ENCODE measurements around the gene MZT1. TPM values are rescaled to one million over a fixed set of nuclear protein-coding genes. Genes with fewer than 3 reads are reported as not detected.

MZT1 gene
- polyA plus RNA-seq, 1 donor from 2014 or later = 48.0 TPM

DNA sequence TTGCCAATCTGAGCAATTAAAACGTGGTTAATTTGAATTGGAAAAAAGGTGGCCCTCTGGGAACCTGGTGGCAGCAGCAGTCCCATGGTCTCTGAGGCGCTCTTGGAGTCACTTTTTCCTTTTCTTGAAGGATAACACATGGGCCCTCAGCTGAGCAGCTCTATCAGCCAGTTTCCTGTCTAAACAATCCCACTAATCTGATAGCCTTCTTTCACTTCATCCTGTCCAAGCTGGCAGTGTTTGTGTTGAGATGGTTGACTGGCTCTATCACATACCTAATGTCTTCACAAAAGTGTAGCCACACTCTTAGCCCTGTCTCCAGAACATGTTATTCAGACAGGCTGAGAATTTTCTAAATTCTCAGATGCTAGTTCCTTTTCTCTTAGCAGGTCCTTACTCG is 10.7 kb downstream of the MZT1 start:
- Histone ChIP-seq H3K4me3 (ENCODE audit: low read length) (no peak overlapping the region), H3K27ac (ENCODE audit: low read length) (no peak overlapping the region), H3K9ac (ENCODE audit: low read length) (no peak overlapping the region), H3K4me2 (ENCODE audit: low read length) (no peak overlapping the region), H3K9me2 (ENCODE audit: insufficient read depth, low read length) (no peaks in the 10 kb centered on the region), H3K36me3 (ENCODE audit: insufficient read depth, low read length) (peaks cover 18% of the 10 kb centered on the region), H2AFZ (ENCODE audit: low read depth, low read length) (no peak overlapping the region), H3K27me3 (ENCODE audit: insufficient read depth, low read depth, low read length) (no peaks in the 10 kb centered on the region), H3K79me2 (replicated peaks; ENCODE audit: insufficient read depth, low read length) (peaks cover 5% of the 10 kb centered on the region), H3F3A (ENCODE audit: insufficient read depth, low read length, poor library complexity, severe bottlenecking) (no peaks in the 10 kb centered on the region), H4K20me1 (ENCODE audit: insufficient read depth) (no peaks in the 10 kb centered on the region), H3K9me3 (ENCODE audit: low read length) (no peaks in the 10 kb centered on the region)
- TF ChIP-seq RAD21 (conservative IDR thresholded peaks at IDR 0.05) = no peak
- TF ChIP-seq EZH2 (IDR thresholded peaks at IDR 0.05; ENCODE audit: borderline replicate concordance, insufficient read depth, low read length, poor library complexity, severe bottlenecking) = no peak
- TF ChIP-seq MXI1 (conservative IDR thresholded peaks at IDR 0.05; ENCODE audit: poor library complexity, severe bottlenecking) = no peak
- TF ChIP-seq CTCF (IDR thresholded peaks at IDR 0.05; ENCODE audit: poor library complexity, severe bottlenecking) = no peak
- TF ChIP-seq, protein P1, sequence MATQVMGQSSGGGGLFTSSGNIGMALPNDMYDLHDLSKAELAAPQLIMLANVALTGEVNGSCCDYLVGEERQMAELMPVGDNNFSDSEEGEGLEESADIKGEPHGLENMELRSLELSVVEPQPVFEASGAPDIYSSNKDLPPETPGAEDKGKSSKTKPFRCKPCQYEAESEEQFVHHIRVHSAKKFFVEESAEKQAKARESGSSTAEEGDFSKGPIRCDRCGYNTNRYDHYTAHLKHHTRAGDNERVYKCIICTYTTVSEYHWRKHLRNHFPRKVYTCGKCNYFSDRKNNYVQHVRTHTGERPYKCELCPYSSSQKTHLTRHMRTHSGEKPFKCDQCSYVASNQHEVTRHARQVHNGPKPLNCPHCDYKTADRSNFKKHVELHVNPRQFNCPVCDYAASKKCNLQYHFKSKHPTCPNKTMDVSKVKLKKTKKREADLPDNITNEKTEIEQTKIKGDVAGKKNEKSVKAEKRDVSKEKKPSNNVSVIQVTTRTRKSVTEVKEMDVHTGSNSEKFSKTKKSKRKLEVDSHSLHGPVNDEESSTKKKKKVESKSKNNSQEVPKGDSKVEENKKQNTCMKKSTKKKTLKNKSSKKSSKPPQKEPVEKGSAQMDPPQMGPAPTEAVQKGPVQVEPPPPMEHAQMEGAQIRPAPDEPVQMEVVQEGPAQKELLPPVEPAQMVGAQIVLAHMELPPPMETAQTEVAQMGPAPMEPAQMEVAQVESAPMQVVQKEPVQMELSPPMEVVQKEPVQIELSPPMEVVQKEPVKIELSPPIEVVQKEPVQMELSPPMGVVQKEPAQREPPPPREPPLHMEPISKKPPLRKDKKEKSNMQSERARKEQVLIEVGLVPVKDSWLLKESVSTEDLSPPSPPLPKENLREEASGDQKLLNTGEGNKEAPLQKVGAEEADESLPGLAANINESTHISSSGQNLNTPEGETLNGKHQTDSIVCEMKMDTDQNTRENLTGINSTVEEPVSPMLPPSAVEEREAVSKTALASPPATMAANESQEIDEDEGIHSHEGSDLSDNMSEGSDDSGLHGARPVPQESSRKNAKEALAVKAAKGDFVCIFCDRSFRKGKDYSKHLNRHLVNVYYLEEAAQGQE (IDR thresholded peaks at IDR 0.05; ENCODE audit: borderline replicate concordance) = no peak
- TF ChIP-seq POLR2AphosphoS5 (IDR thresholded peaks at IDR 0.05) = no peak
- no peak for TF ChIP-seq TAF1 (IDR thresholded peaks at IDR 0.05; ENCODE audit: low read depth)
- no peak for TF ChIP-seq EP300 (conservative IDR thresholded peaks at IDR 0.05; ENCODE audit: poor library complexity, severe bottlenecking)
- no peak for TF ChIP-seq SMC3 (conservative IDR thresholded peaks at IDR 0.05; ENCODE audit: poor library complexity)

DNA sequence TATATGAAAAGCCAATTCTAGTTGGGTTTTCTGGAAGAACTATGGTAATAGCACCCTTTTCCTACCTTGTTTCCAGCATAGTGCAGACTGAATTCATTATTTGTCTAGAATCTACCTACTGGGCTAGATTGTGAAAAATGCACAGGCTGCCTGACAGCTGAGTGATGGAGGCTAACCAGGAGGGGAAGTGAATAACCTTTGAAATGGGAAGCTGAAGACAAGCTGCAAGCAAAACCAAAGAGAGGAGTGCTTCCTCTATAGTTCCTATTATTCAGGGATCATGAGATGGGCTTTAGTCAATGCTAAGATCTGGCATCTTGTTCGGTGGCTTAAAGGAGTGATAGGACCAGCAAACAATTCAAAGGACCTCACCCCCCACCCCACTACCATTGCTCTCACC is 26.9 kb downstream of the MZT1 start:
- TF ChIP-seq EZH2 (IDR thresholded peaks at IDR 0.05; ENCODE audit: borderline replicate concordance, insufficient read depth, low read length, poor library complexity, severe bottlenecking) (no peak), CTCF (IDR thresholded peaks at IDR 0.05; ENCODE audit: poor library complexity, severe bottlenecking) (no peak), MXI1 (conservative IDR thresholded peaks at IDR 0.05; ENCODE audit: poor library complexity, severe bottlenecking) (no peak), EP300 (conservative IDR thresholded peaks at IDR 0.05; ENCODE audit: poor library complexity, severe bottlenecking) (no peak), TAF1 (IDR thresholded peaks at IDR 0.05; ENCODE audit: low read depth) (no peak), RAD21 (conservative IDR thresholded peaks at IDR 0.05) (no peak), POLR2AphosphoS5 (IDR thresholded peaks at IDR 0.05) (no peak), SMC3 (conservative IDR thresholded peaks at IDR 0.05; ENCODE audit: poor library complexity) (no peak)
- TF ChIP-seq, protein P1 (IDR thresholded peaks at IDR 0.05; ENCODE audit: borderline replicate concordance) = no peak
- H3F3A ChIP-seq (ENCODE audit: insufficient read depth, low read length, poor library complexity, severe bottlenecking) = no peaks in the 10 kb centered on the region
- H2AFZ ChIP-seq (ENCODE audit: low read depth, low read length) = no peak overlapping the region

More for the DNA sequence above, 26.9 kb downstream of the MZT1 start:
- H3K4me3 ChIP-seq (ENCODE audit: low read length) = no peak overlapping the region
- no peaks in the 10 kb centered on the region for H3K79me2 ChIP-seq (replicated peaks; ENCODE audit: insufficient read depth, low read length)
- H3K36me3 ChIP-seq (ENCODE audit: insufficient read depth, low read length) = no peaks in the 10 kb centered on the region
- no peaks in the 10 kb centered on the region for H3K9me2 ChIP-seq (ENCODE audit: insufficient read depth, low read length)
- no peak overlapping the region for H3K4me2 ChIP-seq (ENCODE audit: low read length)
- H3K9ac ChIP-seq (ENCODE audit: low read length) = no peak overlapping the region
- H3K27me3 ChIP-seq (ENCODE audit: insufficient read depth, low read depth, low read length) = no peaks in the 10 kb centered on the region
- H3K9me3 ChIP-seq (ENCODE audit: low read length) = no peaks in the 10 kb centered on the region
- no peaks in the 10 kb centered on the region for H4K20me1 ChIP-seq (ENCODE audit: insufficient read depth)
- no peak overlapping the region for H3K27ac ChIP-seq (ENCODE audit: low read length)

Measured in neural cell (in vitro differentiated cells).